Measurements from ENCODE around the gene GCC1. TPM values are rescaled to one million over a fixed set of nuclear protein-coding genes. Genes with fewer than 3 reads are reported as not detected.

GCC1 gene
- total RNA-seq, 1 donor from 2014 or later = 19.9 TPM

DNA sequence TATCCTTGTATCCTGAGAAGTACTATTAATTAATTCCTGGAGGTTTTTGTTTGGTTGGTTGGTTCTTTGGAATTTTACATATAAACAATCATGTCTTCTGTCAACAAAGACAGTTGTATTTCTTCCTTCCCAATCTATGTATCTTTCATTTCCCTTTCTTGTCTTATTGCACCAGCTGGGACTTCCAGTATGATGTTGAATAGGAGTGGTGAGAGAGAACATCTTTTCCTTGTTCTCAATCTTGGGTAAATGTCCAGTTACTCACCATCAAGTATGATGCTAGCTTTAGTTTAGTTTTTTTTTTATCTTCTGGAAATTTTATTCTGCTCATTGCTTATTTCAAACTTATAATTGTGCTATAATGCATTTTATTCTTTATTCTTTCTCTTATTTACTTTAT lies 39.9 kb upstream of the GCC1 start:
- DNase-seq (ENCODE audit: low spot score) = no peak
- Mint-ChIP-seq H3K4me1 (ENCODE audit: low read depth) (peaks cover 4% of the 10 kb centered on the region), H3K27ac (ENCODE audit: unreplicated experiment) (no peak overlapping the region), H3K4me3 (ENCODE audit: unreplicated experiment) (no peak overlapping the region), H3K36me3 (ENCODE audit: low read depth) (peaks cover 1% of the 10 kb centered on the region), H3K27me3 (ENCODE audit: low read depth) (peaks cover 40% of the 10 kb centered on the region), H3K9me3 (ENCODE audit: low read depth) (no peaks in the 10 kb centered on the region)
- TF ChIP-seq, protein P1, sequence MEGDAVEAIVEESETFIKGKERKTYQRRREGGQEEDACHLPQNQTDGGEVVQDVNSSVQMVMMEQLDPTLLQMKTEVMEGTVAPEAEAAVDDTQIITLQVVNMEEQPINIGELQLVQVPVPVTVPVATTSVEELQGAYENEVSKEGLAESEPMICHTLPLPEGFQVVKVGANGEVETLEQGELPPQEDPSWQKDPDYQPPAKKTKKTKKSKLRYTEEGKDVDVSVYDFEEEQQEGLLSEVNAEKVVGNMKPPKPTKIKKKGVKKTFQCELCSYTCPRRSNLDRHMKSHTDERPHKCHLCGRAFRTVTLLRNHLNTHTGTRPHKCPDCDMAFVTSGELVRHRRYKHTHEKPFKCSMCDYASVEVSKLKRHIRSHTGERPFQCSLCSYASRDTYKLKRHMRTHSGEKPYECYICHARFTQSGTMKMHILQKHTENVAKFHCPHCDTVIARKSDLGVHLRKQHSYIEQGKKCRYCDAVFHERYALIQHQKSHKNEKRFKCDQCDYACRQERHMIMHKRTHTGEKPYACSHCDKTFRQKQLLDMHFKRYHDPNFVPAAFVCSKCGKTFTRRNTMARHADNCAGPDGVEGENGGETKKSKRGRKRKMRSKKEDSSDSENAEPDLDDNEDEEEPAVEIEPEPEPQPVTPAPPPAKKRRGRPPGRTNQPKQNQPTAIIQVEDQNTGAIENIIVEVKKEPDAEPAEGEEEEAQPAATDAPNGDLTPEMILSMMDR (IDR thresholded peaks at IDR 0.05) = no peak

DNA sequence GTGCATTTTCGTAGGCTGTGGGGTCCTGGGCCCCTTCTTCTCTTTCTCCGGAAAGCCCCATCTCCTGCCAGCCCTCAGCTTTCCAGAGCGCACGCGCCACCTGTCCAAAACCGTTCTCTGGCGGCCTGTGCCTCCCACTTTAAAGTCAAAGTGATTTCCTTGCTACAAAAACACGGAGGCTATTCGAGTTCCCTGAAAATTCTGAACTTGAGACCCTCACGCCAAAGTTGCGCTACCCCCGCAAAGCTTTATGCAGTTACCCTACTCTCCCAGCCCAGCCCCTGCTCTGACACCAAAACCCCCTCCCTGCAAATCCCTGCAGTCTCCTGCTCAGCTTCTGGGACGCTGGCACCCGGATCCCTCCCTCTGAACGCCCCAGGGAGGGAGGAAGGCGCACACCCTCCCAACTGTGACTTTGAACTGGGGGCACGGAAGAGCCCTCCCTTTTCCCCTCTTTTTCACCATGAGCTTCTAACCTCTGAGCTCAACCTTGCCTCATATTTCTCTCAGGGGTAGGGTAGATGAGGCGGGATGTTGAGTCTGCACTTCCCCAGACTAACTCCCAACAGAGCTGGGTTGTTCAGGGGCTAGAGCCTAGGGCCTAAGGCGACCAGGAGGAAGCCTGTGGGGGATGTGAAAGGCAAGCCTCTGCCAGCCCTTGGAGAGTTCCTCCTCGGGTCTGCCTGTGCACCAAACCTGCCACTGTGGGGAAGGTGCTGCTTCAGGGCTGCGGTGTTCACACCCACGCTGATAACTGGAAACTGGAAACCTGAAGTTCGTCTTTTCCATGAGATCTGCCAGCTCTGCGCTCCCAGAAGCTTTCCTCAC lies 35.2 kb upstream of the GCC1 start:
- Mint-ChIP-seq H3K4me1 (ENCODE audit: low read depth) (peaks cover 4% of the 10 kb centered on the region), H3K27me3 (ENCODE audit: low read depth) (peaks cover 82% of the 10 kb centered on the region), H3K9me3 (ENCODE audit: low read depth) (no peaks in the 10 kb centered on the region), H3K36me3 (ENCODE audit: low read depth) (peaks cover 1% of the 10 kb centered on the region), H3K4me3 (ENCODE audit: unreplicated experiment) (no peak overlapping the region), H3K27ac (ENCODE audit: unreplicated experiment) (no peak overlapping the region)
- no peak for DNase-seq (ENCODE audit: low spot score)
- TF ChIP-seq, protein P1 (IDR thresholded peaks at IDR 0.05) = no peak

DNA sequence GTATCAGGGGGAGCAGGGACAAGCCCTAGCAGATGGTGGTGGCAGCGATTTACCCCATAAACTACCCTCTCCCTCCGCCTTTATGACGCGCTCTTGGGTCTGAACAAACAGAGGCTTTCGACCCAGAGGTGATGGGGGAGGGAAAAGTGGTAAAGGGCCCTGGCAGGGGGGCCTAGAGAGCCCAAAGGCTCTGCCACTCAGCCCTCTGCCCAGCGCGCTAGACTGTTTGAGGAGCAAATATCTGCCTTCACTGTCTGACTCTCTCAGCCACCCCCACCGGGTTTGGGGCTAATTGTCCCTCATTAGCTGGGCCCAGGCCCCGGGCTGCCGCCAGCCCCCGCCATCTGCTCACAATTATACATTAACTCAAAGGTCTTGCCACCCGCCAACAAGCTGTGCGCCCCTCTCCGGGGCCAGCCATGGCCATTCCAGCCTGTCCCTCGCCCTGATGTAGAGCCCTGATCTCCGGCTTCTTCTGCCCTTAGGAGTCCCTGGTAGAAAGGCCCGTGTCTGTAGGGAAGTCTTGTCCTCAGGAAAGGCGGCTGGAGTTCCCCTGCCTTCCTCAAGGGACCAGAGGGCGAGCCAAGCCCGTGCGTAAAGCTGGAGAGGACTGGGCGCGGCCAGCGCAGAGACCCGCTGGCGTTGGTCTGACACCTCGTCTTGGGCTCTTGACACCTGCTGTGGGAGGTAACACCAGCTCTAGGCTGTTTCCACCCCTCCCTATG lies 34.4 kb upstream of the GCC1 start:
- Mint-ChIP-seq H3K9me3 (ENCODE audit: low read depth) (no peaks in the 10 kb centered on the region), H3K4me1 (ENCODE audit: low read depth) (peaks cover 4% of the 10 kb centered on the region), H3K4me3 (ENCODE audit: unreplicated experiment) (no peak overlapping the region), H3K27me3 (ENCODE audit: low read depth) (peaks cover 86% of the 10 kb centered on the region), H3K36me3 (ENCODE audit: low read depth) (peaks cover 1% of the 10 kb centered on the region), H3K27ac (ENCODE audit: unreplicated experiment) (no peak overlapping the region)
- TF ChIP-seq, protein P1 (IDR thresholded peaks at IDR 0.05) = no peak
- DNase-seq (ENCODE audit: low spot score) = no peak

DNA sequence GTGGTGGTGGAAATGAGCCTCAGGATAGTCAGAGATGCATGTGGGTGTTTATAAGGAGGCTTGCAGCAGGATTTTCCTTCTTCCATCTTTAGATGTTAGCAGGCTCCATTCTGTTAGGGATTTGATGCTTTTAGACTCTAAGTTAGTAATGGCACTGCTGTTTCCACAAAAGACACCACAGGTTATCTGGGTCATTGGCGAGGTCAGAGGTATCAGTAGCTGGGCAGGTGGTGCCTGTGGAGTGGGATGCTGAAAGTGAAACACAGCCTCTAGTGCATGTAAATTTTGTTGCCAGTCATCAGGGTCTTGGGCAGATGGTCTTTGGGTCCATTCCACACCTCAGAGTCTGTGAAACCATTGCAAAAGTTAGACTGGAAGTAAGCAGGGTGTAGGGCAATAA lies 33.4 kb upstream of the GCC1 start:
- Mint-ChIP-seq H3K27me3 (ENCODE audit: low read depth) (peaks cover 86% of the 10 kb centered on the region), H3K4me1 (ENCODE audit: low read depth) (peaks cover 4% of the 10 kb centered on the region), H3K9me3 (ENCODE audit: low read depth) (no peaks in the 10 kb centered on the region), H3K4me3 (ENCODE audit: unreplicated experiment) (no peak overlapping the region), H3K27ac (ENCODE audit: unreplicated experiment) (no peak overlapping the region), H3K36me3 (ENCODE audit: low read depth) (peaks cover 1% of the 10 kb centered on the region)
- TF ChIP-seq, protein P1 (IDR thresholded peaks at IDR 0.05) = no peak
- DNase-seq (ENCODE audit: low spot score) = no peak

DNA sequence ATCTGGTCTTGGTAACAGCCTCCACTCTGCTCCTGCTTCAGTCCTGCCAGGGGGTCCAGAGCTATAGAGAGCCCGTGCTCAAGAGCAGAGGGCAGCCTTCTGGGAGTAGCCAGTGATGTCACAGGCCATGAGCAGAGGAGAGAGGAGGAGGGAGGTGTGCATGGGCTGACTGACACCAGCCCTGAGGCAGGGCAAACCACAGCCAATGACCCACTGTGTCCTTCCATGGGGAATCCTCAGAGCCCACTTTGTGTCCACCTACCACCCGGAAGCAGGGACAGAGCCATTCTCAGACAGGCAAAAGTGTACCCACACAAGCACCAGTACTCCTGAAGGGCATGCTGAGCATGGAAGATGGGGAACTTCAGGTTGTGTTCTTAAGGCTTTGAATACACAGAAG lies 32.6 kb upstream of the GCC1 start, which contains the start of gene PAX4:
TSS of gene PAX4 (minus strand) at position 101 of the 400 bp plus-strand sequence. CDS start 2,214 bp downstream, outside the sequence.
- H3K27ac Mint-ChIP-seq (ENCODE audit: unreplicated experiment) = no peak within 1 kb of the TSS
- TF ChIP-seq, protein P1 (IDR thresholded peaks at IDR 0.05) = no peak
- H3K27me3 Mint-ChIP-seq (ENCODE audit: low read depth) = peaks cover 88% of the 10 kb centered on the region
- no peaks in the 10 kb centered on the region for H3K9me3 Mint-ChIP-seq (ENCODE audit: low read depth)
- H3K36me3 Mint-ChIP-seq (ENCODE audit: low read depth) = no peaks in the 10 kb centered on the region
- H3K4me3 Mint-ChIP-seq (ENCODE audit: unreplicated experiment) = no peak within 1 kb of the TSS
- peaks cover 4% of the 10 kb centered on the region for H3K4me1 Mint-ChIP-seq (ENCODE audit: low read depth)
- no peak for DNase-seq (ENCODE audit: low spot score)
